GM12878 (cell line): ENCODE results near the gene MYO19. TPM values are rescaled to one million over a fixed set of nuclear protein-coding genes. Genes with fewer than 3 reads are reported as not detected.

Experiments used
- ATAC-seq: fragments of 200-7000 bp; cut with Tn5 transposase; 3 replicates; pipeline ENCODE4 v1.9.1; 2020; ENCODE audit warnings: mild to moderate bottlenecking, moderate library complexity
- BruUV-seq: library from RNA; stranded (reverse); fragments of 400-500 nt; replicated peaks from 2 replicates; lab custom pipeline; 2021; lab: Mats Ljungman, UMichigan
- CTCF ChIA-PET: fragments of 300-600 bp; sonication (Branson Sonifier 250); formaldehyde crosslinking; extraction: SDS; loops from one replicate; lab custom pipeline; 2021; ENCODE audit warnings: inconsistent platforms; lab: Yijun Ruan, JAX
- POLR2A ChIA-PET: fragments of 350-600 bp; formaldehyde crosslinking; extraction: SDS; loops from one replicate; lab custom pipeline; 2021; ENCODE audit warnings: inconsistent platforms; lab: Charles Lee
- RAD21 ChIA-PET: fragments of 300-600 bp; sonication (Branson Sonifier 250); formaldehyde crosslinking; loops from one replicate; lab custom pipeline; 2023; ENCODE audit warnings: antibody characterized with exemption; ENCODE audit not compliant: unreplicated experiment; lab: Charles Lee
- SMC1A ChIA-PET: fragments of 300-600 bp; sonication (Branson Sonifier 250); formaldehyde crosslinking; loops from one replicate; lab custom pipeline; 2023; ENCODE audit not compliant: unreplicated experiment, uncharacterized antibody; lab: Charles Lee
- DNase-seq: peaks from one replicate; pipeline ENCODE4 v3.0.0-alpha.2; 2011; ENCODE audit warnings: low read depth, low spot score
- FAIRE-seq: peaks from 3 replicates; lab custom pipeline; 2011; peaks lifted over from hg19 to GRCh38; lab: Jason Lieb, UNC
- H2AFZ ChIP-seq: 2 replicates; pipeline ENCODE4 v1.6.0; 2011; ENCODE audit warnings: low read depth, low read length, control low read depth; ENCODE audit not compliant: control insufficient read depth
- H3K27ac ChIP-seq: 2 replicates; pipeline ENCODE4 v1.5.1; 2011; ENCODE audit warnings: control low read depth; ENCODE audit not compliant: control insufficient read depth, insufficient read depth
- H3K27me3 ChIP-seq, 2 experiments: replicated peaks in 1 of 2; 2 replicates each; pipeline versions ENCODE4 v1.6.0 to v1.6.1; 2011; ENCODE audit warnings: low read length in 1 of 2; ENCODE audit not compliant: control insufficient read depth in 2 of 2, insufficient read depth in 2 of 2
- H3K36me3 ChIP-seq, 2 experiments: 2 replicates each; pipeline ENCODE4 v1.5.1; 2011; ENCODE audit warnings: low read length in 1 of 2; ENCODE audit not compliant: control insufficient read depth in 2 of 2, insufficient read depth in 2 of 2
- H3K4me1 ChIP-seq: 2 replicates; pipeline ENCODE4 v1.6.1; 2011; ENCODE audit warnings: mild to moderate bottlenecking, low read length, moderate library complexity, mixed read lengths; ENCODE audit not compliant: control insufficient read depth, insufficient read depth
- H3K4me2 ChIP-seq: 2 replicates; pipeline ENCODE4 v1.6.0; 2011; ENCODE audit warnings: control low read depth; ENCODE audit not compliant: control insufficient read depth, insufficient read depth
- H3K4me3 ChIP-seq: fragments of 200-600 bp; sonication (generic); 2 replicates; pipeline ENCODE4 v1.5.1; 2016
- H3K79me2 ChIP-seq: 2 replicates; pipeline ENCODE4 v1.6.0; 2011; ENCODE audit warnings: low read length; ENCODE audit not compliant: control insufficient read depth, insufficient read depth
- H3K9ac ChIP-seq: 2 replicates; pipeline ENCODE4 v1.8.0; 2011; ENCODE audit warnings: low read length, control low read depth, mixed read lengths; ENCODE audit not compliant: control insufficient read depth, insufficient read depth
- H3K9me3 ChIP-seq: replicated peaks from 3 replicates; pipeline ENCODE4 v1.5.1; 2011; ENCODE audit warnings: mild to moderate bottlenecking, low read length; ENCODE audit not compliant: control insufficient read depth, insufficient read depth
- H4K20me1 ChIP-seq: 2 replicates; pipeline ENCODE4 v1.6.0; 2011; ENCODE audit not compliant: control insufficient read depth, insufficient read depth
- HSF1 ChIP-seq: fragments of 150-350 bp; IDR thresholded peaks from 2 replicates; pipeline ENCODE4 v1.6.1; 2014; ENCODE audit warnings: mild to moderate bottlenecking, low read depth, low read length
- JUND ChIP-seq: IDR thresholded peaks from 2 replicates; pipeline ENCODE4 v1.6.1; 2012; ENCODE audit warnings: low read depth, mild to moderate bottlenecking, low read length, improper control_type of control experiment, moderate library complexity
- KLF5 ChIP-seq: fragments of 450-650 bp; IDR thresholded peaks from 2 replicates; pipeline ENCODE4 v1.6.1; 2014; ENCODE audit warnings: mild to moderate bottlenecking; ENCODE audit not compliant: partially characterized antibody
- MTA3 ChIP-seq: IDR thresholded peaks from 2 replicates; pipeline ENCODE4 v1.6.1; 2012; ENCODE audit warnings: low read length, inconsistent platforms, borderline replicate concordance
- PBX3 ChIP-seq: IDR thresholded peaks from 2 replicates; pipeline ENCODE4 v1.6.1; 2011; ENCODE audit warnings: mild to moderate bottlenecking, low read depth, low read length, moderate library complexity; ENCODE audit not compliant: insufficient replicate concordance
- TARDBP ChIP-seq: IDR thresholded peaks from 2 replicates; pipeline ENCODE4 v1.6.1; 2016; ENCODE audit warnings: borderline replicate concordance
- WGBS: methylation state at CpG from one replicate; pipeline ENCODE4 v1.1.6; 2016; ENCODE audit warnings: low lambda C conversion rate; ENCODE audit not compliant: insufficient replicate concordance, insufficient coverage; ENCODE audit errors: missing lambda C conversion rate; 5-methylcytosine and 5-hydroxymethylcytosine counted together
- in situ Hi-C: fragments of 300-500 bp; cut with MboI; formaldehyde crosslinking; loops from 9 replicates; pipeline ENCODE4 v1.14.3; 2018; ENCODE audit warnings: mixed read lengths
- intact Hi-C: fragments of 100-400 bp; cut with micrococcal nuclease; formaldehyde crosslinking; loops from one replicate; pipeline ENCODE4 v1.14.2; 2022; ENCODE audit not compliant: unreplicated experiment
- polyA plus RNA-seq, 11 experiments: library from polyadenylated mRNA; depleted of rRNA in 4 of 11; unstranded in 6 of 11; stranded (reverse) in 5 of 11; fragments of >200 nt; fragmentation: Nextera tagmentation in 4 of 11; fragmentation: Illumina TruSeq in 1 of 11; extraction: Ambion mirVana in 4 of 11; extraction: Trizol in 1 of 11; gene quantifications; 1 replicate in 1 of 11; 2 replicates in 10 of 11; pipeline versions ENCODE4 v1.2.1 to v1.2.3, GENCODE V29; 2011 to 2016; ENCODE audit warnings: inconsistent platforms in 2 of 11, missing spikeins in 2 of 11, low read depth in 1 of 11
- total RNA-seq, 4 experiments: library from RNA; depleted of rRNA in 3 of 4; stranded (reverse); fragments of >200 nt in 3 of 4; fragmentation: Illumina TruSeq in 1 of 4; extraction: Trizol in 1 of 4; gene quantifications; 2 replicates each; pipeline versions ENCODE4 v1.2.1 to v1.2.3, GENCODE V29; 2013 to 2021

Gene MYO19
- total and polyA plus RNA-seq, 10 of the 15 experiments (the other 5 are each of a cell fraction or from before 2014, with no cell fraction given), result 11.4 to 103 (median 67.1) TPM

GRCh38 chr17:36511216-36511615 is 23.5 kb downstream of the MYO19 start (continued):
- TF ChIP-seq PBX3, result no peak
- no peak for TF ChIP-seq JUND
- no peak for TF ChIP-seq TARDBP
- TF ChIP-seq HSF1, result no peak
- TF ChIP-seq KLF5, result no peak

GRCh38 chr17:36510636-36511035 is 24.0 kb downstream of the MYO19 start:
- H3K27me3 ChIP-seq, result no peaks in the 10 kb centered on the region
- intact Hi-C loops (no loop called here), in situ Hi-C loops (no loop called here)
- ATAC-seq, result no peak
- no peak for FAIRE-seq
- no peaks in the 10 kb centered on the region for H3K4me1 ChIP-seq
- H4K20me1 ChIP-seq, result no peaks in the 10 kb centered on the region
- H2AFZ ChIP-seq, result no peak overlapping the region
- H3K9ac ChIP-seq, result no peak overlapping the region
- ChIA-PET SMC1A (no interaction called here), POLR2A (no interaction called here), CTCF (no interaction called here), RAD21 (no interaction called here)
- DNase-seq, result no peak
- BruUV-seq, result no TSS peak
- no peak overlapping the region for H3K4me2 ChIP-seq
- no peaks in the 10 kb centered on the region for H3K9me3 ChIP-seq
- no peak for TF ChIP-seq MTA3
- no peak overlapping the region for H3K4me3 ChIP-seq
- H3K79me2 ChIP-seq, result no peaks in the 10 kb centered on the region
- no peak overlapping the region for H3K27ac ChIP-seq
- 88% methylated on average over 14 of the region's 14 CpGs for WGBS
- H3K36me3 ChIP-seq, result peaks cover 19 to 20% of the 10 kb centered on the region in 2 experiments; a peak in 3 of 4 replicates
